HepG2 (cell line): ENCODE measurements around the gene STAT6. TPM values are rescaled to one million over a fixed set of nuclear protein-coding genes. Genes with fewer than 3 reads are reported as not detected.

ENCODE experiments used
- AHR ChIP-seq: IDR thresholded peaks from 2 replicates; pipeline ENCODE4 v1.6.1; 2018; ENCODE audit warnings: missing genetic modification reagents, missing compliant biosample characterization
- GFI1 ChIP-seq: sonication (generic); formaldehyde crosslinking; IDR thresholded peaks from 2 replicates; pipeline ENCODE4 v1.5.0; 2020; ENCODE audit warnings: missing genetic modification reagents, mild to moderate bottlenecking, borderline replicate concordance
- HDAC2 ChIP-seq: sonication (generic); formaldehyde crosslinking; IDR thresholded peaks from 2 replicates; pipeline ENCODE4 v1.4.0; 2020; ENCODE audit warnings: missing genetic modification reagents
- HNF4A ChIP-seq: sonication (generic); formaldehyde crosslinking; IDR thresholded peaks from 2 replicates; pipeline ENCODE4 v1.4.0; 2020; ENCODE audit warnings: missing genetic modification reagents
- KLF16 ChIP-seq, 2 experiments: sonication (generic) in 1 of 2; formaldehyde crosslinking in 1 of 2; IDR thresholded peaks; 2 replicates each; pipeline versions ENCODE4 v1.6.1 to v1.8.0; 2016 to 2023; ENCODE audit warnings: missing genetic modification reagents in 2 of 2, missing compliant biosample characterization in 1 of 2
- MIER2 ChIP-seq: IDR thresholded peaks from 2 replicates; pipeline ENCODE4 v1.6.1; 2016; ENCODE audit warnings: missing biosample characterization, missing genetic modification reagents
- NAIF1 ChIP-seq: sonication (generic); formaldehyde crosslinking; IDR thresholded peaks from 2 replicates; pipeline ENCODE4 v1.5.0; 2020; ENCODE audit warnings: mild to moderate bottlenecking, missing genetic modification reagents, borderline replicate concordance
- SAFB2 ChIP-seq: sonication (generic); formaldehyde crosslinking; IDR thresholded peaks from 2 replicates; pipeline ENCODE4 v1.5.1; 2020; ENCODE audit warnings: missing genetic modification reagents, low read depth, mild to moderate bottlenecking, borderline replicate concordance
- SATB2 ChIP-seq: sonication (generic); formaldehyde crosslinking; IDR thresholded peaks from 2 replicates; pipeline ENCODE4 v1.5.0; 2020; ENCODE audit warnings: missing genetic modification reagents
- SETDB1 ChIP-seq: sonication (generic); formaldehyde crosslinking; IDR thresholded peaks from 2 replicates; pipeline ENCODE4 v1.5.1; 2020; ENCODE audit warnings: missing genetic modification reagents, mild to moderate bottlenecking, borderline replicate concordance
- SMC3 ChIP-seq: IDR thresholded peaks from 2 replicates; pipeline ENCODE4 v1.6.1; 2011; ENCODE audit warnings: low read length, improper control_type of control experiment
- STAT5B ChIP-seq: sonication (generic); formaldehyde crosslinking; IDR thresholded peaks from 2 replicates; pipeline ENCODE4 v1.4.0; 2020; ENCODE audit warnings: missing genetic modification reagents
- TAF15 ChIP-seq: fragments of 200-400 bp; formaldehyde crosslinking; IDR thresholded peaks from one replicate; pipeline ENCODE4 v1.6.1; 2018; ENCODE audit warnings: mild to moderate bottlenecking, low read depth, low read length; ENCODE audit not compliant: poor library complexity, severe bottlenecking
- ZBTB10 ChIP-seq: sonication (generic); formaldehyde crosslinking; IDR thresholded peaks from 2 replicates; pipeline ENCODE4 v1.4.0; 2020; ENCODE audit warnings: missing genetic modification reagents, borderline replicate concordance
- ZFP91 ChIP-seq: sonication (generic); formaldehyde crosslinking; IDR thresholded peaks from 2 replicates; pipeline ENCODE4 v1.9.0; 2022; ENCODE audit warnings: missing genetic modification reagents, mild to moderate bottlenecking, borderline replicate concordance
- ZNF20 ChIP-seq: sonication (generic); formaldehyde crosslinking; IDR thresholded peaks from 2 replicates; pipeline ENCODE4 v1.4.0; 2020; ENCODE audit warnings: mild to moderate bottlenecking, moderate library complexity, missing genetic modification reagents
- ZNF275 ChIP-seq: sonication (generic); formaldehyde crosslinking; IDR thresholded peaks from 2 replicates; pipeline ENCODE4 v1.8.0; 2022; ENCODE audit warnings: missing genetic modification reagents, mild to moderate bottlenecking, inconsistent platforms, borderline replicate concordance
- polyA plus RNA-seq, 8 experiments: library from polyadenylated mRNA; depleted of rRNA in 3 of 8; stranded (reverse) in 7 of 8; unstranded in 1 of 8; fragments of >200 nt; fragmentation: Illumina TruSeq in 4 of 8; extraction: Trizol in 4 of 8; gene quantifications; 2 replicates each; pipeline versions ENCODE4 v1.2.1 to v1.2.3, GENCODE V29; 2011 to 2016; ENCODE audit warnings: low read depth in 4 of 8, missing spikeins in 1 of 8, mixed read lengths in 1 of 8; ENCODE audit not compliant: insufficient read depth in 1 of 8
- total RNA-seq, 5 experiments: library from RNA; depleted of rRNA; stranded (reverse); fragments of >200 nt; fragmentation: Illumina TruSeq; extraction: Trizol; gene quantifications; 2 replicates each; pipeline ENCODE4 v1.2.3, GENCODE V29; 2016; ENCODE audit warnings: low read depth in 1 of 5
- TF ChIP-seq, protein P1 (sequence below): sonication (generic); formaldehyde crosslinking; IDR thresholded peaks from 2 replicates; pipeline ENCODE4 v1.4.0; 2020; ENCODE audit warnings: mild to moderate bottlenecking, missing genetic modification reagents, borderline replicate concordance
- TF ChIP-seq, protein P2 (sequence below): sonication (generic); formaldehyde crosslinking; IDR thresholded peaks from 2 replicates; pipeline ENCODE4 v1.5.0; 2020; ENCODE audit warnings: mild to moderate bottlenecking, missing genetic modification reagents

STAT6 gene
- total and polyA plus RNA-seq, 2 of the 13 experiments (the other 11 are each of a cell fraction or from before 2014, with no cell fraction given) = 28.0 to 62.2 TPM

GRCh38 chr12:57127101-57127725 is 16.1 kb upstream of the STAT6 start (continued):
- TF ChIP-seq, protein P1, sequence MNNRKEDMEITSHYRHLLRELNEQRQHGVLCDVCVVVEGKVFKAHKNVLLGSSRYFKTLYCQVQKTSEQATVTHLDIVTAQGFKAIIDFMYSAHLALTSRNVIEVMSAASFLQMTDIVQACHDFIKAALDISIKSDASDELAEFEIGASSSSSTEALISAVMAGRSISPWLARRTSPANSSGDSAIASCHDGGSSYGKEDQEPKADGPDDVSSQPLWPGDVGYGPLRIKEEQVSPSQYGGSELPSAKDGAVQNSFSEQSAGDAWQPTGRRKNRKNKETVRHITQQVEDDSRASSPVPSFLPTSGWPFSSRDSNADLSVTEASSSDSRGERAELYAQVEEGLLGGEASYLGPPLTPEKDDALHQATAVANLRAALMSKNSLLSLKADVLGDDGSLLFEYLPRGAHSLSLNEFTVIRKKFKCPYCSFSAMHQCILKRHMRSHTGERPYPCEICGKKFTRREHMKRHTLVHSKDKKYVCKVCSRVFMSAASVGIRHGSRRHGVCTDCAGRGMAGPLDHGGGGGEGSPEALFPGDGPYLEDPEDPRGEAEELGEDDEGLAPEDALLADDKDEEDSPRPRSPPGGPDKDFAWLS (CRISPR knock-in tag) = no peak
- TF ChIP-seq HDAC2 (peak; percentile 80; the same call in 1 of the 2 replicates), SATB2 (CRISPR knock-in tag) (no peak), ZFP91 (CRISPR knock-in tag) (no peak; the same call in 1 of the 2 replicates), ZBTB10 (0 out of 2 replicates have a peak, but pooled peaks have one; percentile 67), SETDB1 (CRISPR knock-in tag) (no peak), ZNF20 (CRISPR knock-in tag) (no peak), TAF15 (no peak), HNF4A (CRISPR knock-in tag) (peak; percentile 85), NAIF1 (CRISPR knock-in tag) (no peak), SAFB2 (CRISPR knock-in tag) (peak; percentile 22; the same call in 1 of the 2 replicates), SMC3 (peak; percentile 48), STAT5B (no peak), KLF16 (CRISPR knock-in tag; IDR thresholded peaks at IDR 0.05) (no peak; a peak in 1 of 4 replicates), ZNF275 (CRISPR knock-in tag) (no peak), GFI1 (CRISPR knock-in tag) (no peak), MIER2 (CRISPR knock-in tag) (no peak), AHR (CRISPR knock-in tag) (no peak)
- TF ChIP-seq, protein P2, sequence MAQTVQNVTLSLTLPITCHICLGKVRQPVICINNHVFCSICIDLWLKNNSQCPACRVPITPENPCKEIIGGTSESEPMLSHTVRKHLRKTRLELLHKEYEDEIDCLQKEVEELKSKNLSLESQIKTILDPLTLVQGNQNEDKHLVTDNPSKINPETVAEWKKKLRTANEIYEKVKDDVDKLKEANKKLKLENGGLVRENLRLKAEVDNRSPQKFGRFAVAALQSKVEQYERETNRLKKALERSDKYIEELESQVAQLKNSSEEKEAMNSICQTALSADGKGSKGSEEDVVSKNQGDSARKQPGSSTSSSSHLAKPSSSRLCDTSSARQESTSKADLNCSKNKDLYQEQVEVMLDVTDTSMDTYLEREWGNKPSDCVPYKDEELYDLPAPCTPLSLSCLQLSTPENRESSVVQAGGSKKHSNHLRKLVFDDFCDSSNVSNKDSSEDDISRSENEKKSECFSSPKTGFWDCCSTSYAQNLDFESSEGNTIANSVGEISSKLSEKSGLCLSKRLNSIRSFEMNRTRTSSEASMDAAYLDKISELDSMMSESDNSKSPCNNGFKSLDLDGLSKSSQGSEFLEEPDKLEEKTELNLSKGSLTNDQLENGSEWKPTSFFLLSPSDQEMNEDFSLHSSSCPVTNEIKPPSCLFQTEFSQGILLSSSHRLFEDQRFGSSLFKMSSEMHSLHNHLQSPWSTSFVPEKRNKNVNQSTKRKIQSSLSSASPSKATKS (CRISPR knock-in tag) = no peak
